Measurements from ENCODE around the gene RRP36.

Gene RRP36

DNA sequence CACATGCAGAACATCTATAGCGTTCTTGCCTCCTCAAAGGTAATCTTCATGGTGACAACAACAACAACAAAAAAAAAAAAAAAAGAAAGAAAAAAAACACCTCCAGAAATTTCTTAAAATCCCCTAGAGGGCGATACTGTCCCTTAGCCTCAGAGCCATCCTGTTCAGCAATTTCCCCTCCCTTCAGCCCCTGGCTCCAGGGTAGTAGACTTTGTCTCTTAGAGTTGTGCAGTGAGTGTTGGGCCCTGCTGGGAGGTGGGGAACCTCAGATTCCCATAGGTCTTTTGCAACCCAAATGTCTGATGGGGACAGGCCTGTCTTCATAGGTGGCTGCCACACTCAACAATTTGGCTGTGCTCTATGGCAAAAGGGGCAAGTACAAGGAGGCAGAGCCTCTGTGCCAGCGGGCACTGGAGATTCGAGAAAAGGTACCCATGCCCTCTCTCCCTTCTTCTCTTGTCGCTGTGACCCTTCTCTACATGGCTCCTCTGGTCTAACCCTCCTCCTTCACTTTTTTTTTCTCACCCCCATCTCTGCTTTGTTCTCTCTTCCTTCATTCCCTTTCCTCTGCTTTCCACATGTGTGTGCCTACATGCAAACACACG is 48.7 kb downstream of the RRP36 start:
- DNase-seq (ENCODE audit: low spot score) = peak; percentile 82
- TF ChIP-seq CTCF (IDR thresholded peaks at IDR 0.05; ENCODE audit: extremely low read depth, missing control alignments) = no peak

- DNase-seq (ENCODE audit: low spot score) = no peak
- TF ChIP-seq CTCF (IDR thresholded peaks at IDR 0.05; ENCODE audit: extremely low read depth, missing control alignments) = no peak
Measured at GRCh38 chr6:43074847-43075669, 53.6 kb downstream of the RRP36 start.

DNA sequence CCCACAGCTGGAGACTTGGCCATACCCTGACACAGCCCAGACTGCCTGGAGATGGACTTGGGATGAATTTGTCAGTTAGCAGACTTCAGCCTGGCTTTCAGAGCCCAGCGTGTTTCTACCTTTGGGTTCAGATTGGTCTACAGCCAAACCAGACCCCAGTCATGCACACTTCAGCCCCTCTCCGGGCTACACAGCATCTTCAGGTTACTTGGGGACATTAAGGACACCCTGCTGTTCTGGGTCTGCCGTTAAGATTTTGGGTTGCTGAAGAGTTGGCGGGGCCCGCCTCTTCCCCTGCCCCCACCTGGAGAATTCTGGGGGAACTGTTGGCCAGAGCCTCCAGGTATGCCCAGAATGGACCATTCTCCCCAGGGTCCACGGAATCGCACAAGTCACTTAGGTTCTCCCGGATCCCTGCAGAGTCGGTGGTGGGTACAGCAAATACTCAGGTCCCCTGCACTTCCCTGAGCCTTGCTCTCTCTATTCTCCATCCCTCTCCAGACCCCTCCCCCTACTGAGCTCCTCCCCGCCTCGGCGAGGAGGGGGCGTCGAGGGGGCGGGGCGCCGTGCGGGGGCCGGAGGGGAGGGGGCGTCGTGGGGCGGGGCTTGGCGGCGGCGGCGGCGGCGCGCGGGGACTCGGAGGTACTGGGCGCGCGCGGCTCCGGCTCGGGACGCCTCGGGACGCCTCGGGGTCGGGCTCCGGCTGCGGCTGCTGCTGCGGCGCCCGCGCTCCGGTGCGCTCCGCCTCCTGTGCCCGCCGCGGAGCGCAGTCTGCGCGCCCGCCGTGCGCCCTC is 54.4 kb downstream of the RRP36 start, which contains the start of gene PTK7:
TSS of gene PTK7 (plus strand) at position 645 of the 794 bp plus-strand sequence. CDS start 175 bp downstream, outside the sequence.
- peak; percentile 50 for DNase-seq (ENCODE audit: low spot score)
- no peak for TF ChIP-seq CTCF (IDR thresholded peaks at IDR 0.05; ENCODE audit: extremely low read depth, missing control alignments)

DNA sequence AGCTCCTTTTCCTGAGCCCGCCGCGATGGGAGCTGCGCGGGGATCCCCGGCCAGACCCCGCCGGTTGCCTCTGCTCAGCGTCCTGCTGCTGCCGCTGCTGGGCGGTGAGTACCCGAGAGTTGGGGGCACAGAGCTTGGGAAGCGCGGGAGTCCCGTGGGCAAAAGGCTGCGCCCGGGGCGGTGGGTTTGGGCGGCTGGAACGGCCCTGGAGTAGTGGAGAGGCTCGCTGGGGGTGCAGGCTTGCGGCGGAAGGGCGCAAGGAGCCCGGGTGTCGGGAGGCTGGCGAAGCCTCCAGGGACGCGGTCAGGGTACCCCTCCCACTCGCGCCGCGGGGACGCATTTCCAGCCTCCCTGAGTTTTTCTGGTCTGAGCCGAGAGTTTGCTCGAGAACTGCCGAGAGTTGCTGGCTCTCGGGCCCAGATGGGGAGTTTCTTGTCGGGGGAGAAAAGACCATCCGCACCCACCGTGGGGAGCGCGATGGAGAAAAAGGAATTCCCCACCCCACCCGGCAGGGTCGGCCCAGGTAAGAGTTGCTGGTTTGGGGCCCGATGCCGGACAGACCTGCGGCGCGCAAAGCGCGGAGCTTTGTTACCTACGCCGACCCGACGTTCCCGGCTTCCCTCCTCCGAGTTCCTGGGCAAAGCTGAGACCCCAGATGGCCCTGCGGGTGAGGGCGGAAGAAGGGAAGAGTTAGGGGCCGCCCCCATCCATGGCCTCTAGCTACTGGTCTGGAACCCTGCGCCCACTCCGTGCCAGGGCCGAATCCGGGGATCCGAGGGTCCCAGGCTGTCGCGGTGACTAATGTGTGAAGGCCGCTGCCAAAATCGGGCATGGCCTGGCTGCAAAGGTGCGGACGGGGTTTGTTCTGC is 55.3 kb downstream of the RRP36 start:
- DNase-seq (ENCODE audit: low spot score) = no peak
- no peak for TF ChIP-seq CTCF (IDR thresholded peaks at IDR 0.05; ENCODE audit: extremely low read depth, missing control alignments)

- no peak for DNase-seq (ENCODE audit: low spot score)
Measured at GRCh38 chr6:43077333-43077809, 55.9 kb downstream of the RRP36 start.

More at GRCh38 chr6:43077333-43077809, 55.9 kb downstream of the RRP36 start:
- TF ChIP-seq CTCF (IDR thresholded peaks at IDR 0.05; ENCODE audit: extremely low read depth, missing control alignments) = no peak
